OCI-LY1 (cell line): ENCODE measurements around the gene SLX4IP.

Experiments used
- H2AFZ ChIP-seq: fragments of 200-600 bp; sonication (generic), shearing (Covaris generic); 2 replicates; pipeline ENCODE4 v1.6.0; 2014; ENCODE audit warnings: antibody characterized with exemption, mild to moderate bottlenecking, low read length
- H3F3A ChIP-seq: fragments of 200-600 bp; sonication (generic), shearing (Covaris generic); 2 replicates; pipeline ENCODE4 v1.6.0; 2014; ENCODE audit warnings: mild to moderate bottlenecking, antibody characterized with exemption, low read length, moderate library complexity; ENCODE audit not compliant: insufficient read depth
- H3K27ac ChIP-seq: fragments of 200-600 bp; sonication (generic); 2 replicates; pipeline ENCODE4 v1.5.1; 2014; ENCODE audit warnings: low read length, mixed run types, mild to moderate bottlenecking, low read depth; ENCODE audit not compliant: poor library complexity, severe bottlenecking
- H3K27me3 ChIP-seq: fragments of 200-600 bp; sonication (generic); 2 replicates; pipeline ENCODE4 v1.6.0; 2014; ENCODE audit warnings: antibody characterized with exemption, mild to moderate bottlenecking, low read length, moderate library complexity; ENCODE audit not compliant: insufficient read depth
- H3K36me3 ChIP-seq: fragments of 200-600 bp; sonication (generic); 2 replicates; pipeline ENCODE4 v1.6.1; 2014; ENCODE audit warnings: mild to moderate bottlenecking, antibody characterized with exemption, low read length, moderate library complexity, mixed read lengths; ENCODE audit not compliant: insufficient read depth
- H3K4me1 ChIP-seq: fragments of 200-600 bp; sonication (generic); 2 replicates; pipeline ENCODE4 v1.5.1; 2014; ENCODE audit warnings: mild to moderate bottlenecking, low read length, moderate library complexity; ENCODE audit not compliant: insufficient read depth, severe bottlenecking
- H3K4me2 ChIP-seq: fragments of 200-600 bp; sonication (generic), shearing (Covaris generic); 2 replicates; pipeline ENCODE4 v1.6.1; 2014; ENCODE audit warnings: low read length
- H3K4me3 ChIP-seq: fragments of 200-600 bp; sonication (generic); 2 replicates; pipeline ENCODE4 v1.5.1; 2014; ENCODE audit warnings: low read length, low read depth, mild to moderate bottlenecking, mixed read lengths; ENCODE audit not compliant: poor library complexity, severe bottlenecking
- H3K79me2 ChIP-seq: fragments of 200-600 bp; shearing (Covaris generic); 2 replicates; pipeline ENCODE4 v1.6.1; 2016; ENCODE audit warnings: mixed run types, low read length, mixed read lengths; ENCODE audit not compliant: insufficient read depth
- H3K9ac ChIP-seq: fragments of 200-600 bp; sonication (generic), shearing (Covaris generic); 2 replicates; pipeline ENCODE4 v1.6.1; 2014; ENCODE audit warnings: mild to moderate bottlenecking, low read length, mixed read lengths
- H3K9me2 ChIP-seq: fragments of 200-600 bp; sonication (generic), shearing (Covaris generic); 2 replicates; pipeline ENCODE4 v1.6.1; 2014; ENCODE audit warnings: low read depth, mild to moderate bottlenecking, low read length, mixed read lengths
- H3K9me3 ChIP-seq: fragments of 200-600 bp; shearing (Covaris generic); 2 replicates; pipeline ENCODE4 v1.6.1; 2014; ENCODE audit warnings: low read length, mixed read lengths
- H4K20me1 ChIP-seq: fragments of 200-600 bp; sonication (generic), shearing (Covaris generic); 2 replicates; pipeline ENCODE4 v1.6.0; 2016; ENCODE audit warnings: mild to moderate bottlenecking, low read length; ENCODE audit not compliant: insufficient read depth
- EZH2 ChIP-seq: fragments of 200-600 bp; sonication (generic), shearing (Covaris generic); IDR thresholded peaks from 2 replicates; pipeline ENCODE4 v1.8.0; 2017; ENCODE audit warnings: borderline replicate concordance, mixed run types, mild to moderate bottlenecking, antibody characterized with exemption, low read length, moderate library complexity, mixed read lengths
- TF ChIP-seq, protein P1 (sequence below): fragments of 200-600 bp; sonication (generic), shearing (Covaris generic); IDR thresholded peaks from 2 replicates; pipeline ENCODE4 v1.5.1; 2017; ENCODE audit warnings: mild to moderate bottlenecking, antibody characterized with exemption, low read length, moderate library complexity, mixed read lengths

SLX4IP gene

DNA sequence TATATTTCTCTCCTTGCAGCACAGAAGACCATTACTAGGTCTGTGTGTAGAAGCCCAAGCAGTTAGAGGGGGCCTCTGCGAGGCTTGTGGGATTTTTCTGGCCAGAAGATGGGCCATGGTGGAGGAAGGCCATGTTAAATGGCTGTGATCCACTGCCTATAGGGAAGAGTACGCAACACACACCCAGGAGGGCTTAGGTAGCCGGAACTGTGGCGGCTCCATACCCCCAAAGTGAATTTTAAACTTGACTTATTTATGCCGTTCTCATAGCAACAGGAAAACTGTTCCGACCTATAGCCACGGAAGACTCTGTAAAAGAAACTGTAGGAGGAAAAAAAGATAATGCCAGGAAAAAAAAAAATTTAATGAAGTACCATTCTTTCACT lies 69.5 kb downstream of the SLX4IP start:
- Histone ChIP-seq H3K36me3 (no peaks in the 10 kb centered on the region), H4K20me1 (no peaks in the 10 kb centered on the region), H3K27me3 (no peaks in the 10 kb centered on the region), H3K4me3 (no peak overlapping the region), H3F3A (no peaks in the 10 kb centered on the region), H3K9me2 (no peaks in the 10 kb centered on the region), H3K4me2 (no peak overlapping the region), H2AFZ (no peak overlapping the region), H3K9me3 (no peaks in the 10 kb centered on the region), H3K79me2 (0 out of 2 replicates have a peak, but pooled peaks cover under 1% of the 10 kb centered on the region), H3K27ac (no peak overlapping the region), H3K9ac (no peak overlapping the region), H3K4me1 (no peaks in the 10 kb centered on the region)
- no peak for TF ChIP-seq EZH2
- TF ChIP-seq, protein P1, sequence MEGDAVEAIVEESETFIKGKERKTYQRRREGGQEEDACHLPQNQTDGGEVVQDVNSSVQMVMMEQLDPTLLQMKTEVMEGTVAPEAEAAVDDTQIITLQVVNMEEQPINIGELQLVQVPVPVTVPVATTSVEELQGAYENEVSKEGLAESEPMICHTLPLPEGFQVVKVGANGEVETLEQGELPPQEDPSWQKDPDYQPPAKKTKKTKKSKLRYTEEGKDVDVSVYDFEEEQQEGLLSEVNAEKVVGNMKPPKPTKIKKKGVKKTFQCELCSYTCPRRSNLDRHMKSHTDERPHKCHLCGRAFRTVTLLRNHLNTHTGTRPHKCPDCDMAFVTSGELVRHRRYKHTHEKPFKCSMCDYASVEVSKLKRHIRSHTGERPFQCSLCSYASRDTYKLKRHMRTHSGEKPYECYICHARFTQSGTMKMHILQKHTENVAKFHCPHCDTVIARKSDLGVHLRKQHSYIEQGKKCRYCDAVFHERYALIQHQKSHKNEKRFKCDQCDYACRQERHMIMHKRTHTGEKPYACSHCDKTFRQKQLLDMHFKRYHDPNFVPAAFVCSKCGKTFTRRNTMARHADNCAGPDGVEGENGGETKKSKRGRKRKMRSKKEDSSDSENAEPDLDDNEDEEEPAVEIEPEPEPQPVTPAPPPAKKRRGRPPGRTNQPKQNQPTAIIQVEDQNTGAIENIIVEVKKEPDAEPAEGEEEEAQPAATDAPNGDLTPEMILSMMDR = no peak

DNA sequence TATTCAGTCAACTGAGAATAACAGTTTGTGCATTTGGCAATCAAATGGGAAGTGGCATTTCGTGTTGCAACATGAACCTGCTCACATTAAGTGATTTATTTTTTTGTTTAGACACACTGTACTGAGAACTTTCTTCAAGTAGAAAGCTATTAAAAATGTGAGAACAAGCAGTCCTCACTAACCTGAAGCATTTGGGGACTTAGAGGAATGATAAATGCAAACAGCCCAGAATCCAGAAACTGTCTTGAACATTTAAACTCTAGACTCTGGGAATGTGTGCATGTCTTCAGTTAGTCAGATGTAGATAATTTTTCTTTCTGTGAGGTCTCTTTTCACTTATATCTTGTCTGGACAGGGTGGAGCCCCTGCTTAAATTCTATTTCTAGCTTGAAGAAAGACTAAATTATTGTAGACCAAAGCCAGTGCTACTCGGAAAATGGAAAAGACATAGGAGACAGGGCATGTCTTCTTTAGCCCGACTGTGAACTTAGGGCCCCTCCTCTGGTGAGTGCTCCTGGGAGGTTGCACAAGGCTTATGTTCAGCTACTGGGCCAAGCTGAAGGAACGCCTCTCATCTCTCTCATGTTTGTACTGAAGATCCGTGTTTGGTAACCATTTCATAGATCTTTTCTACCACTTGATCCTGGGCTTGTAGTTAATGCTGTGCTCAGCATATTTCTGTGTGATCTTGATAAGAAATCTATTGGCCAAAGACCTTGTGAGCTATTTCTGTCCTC lies 70.1 kb downstream of the SLX4IP start:
- H3K79me2 ChIP-seq = no peaks in the 10 kb centered on the region

DNA sequence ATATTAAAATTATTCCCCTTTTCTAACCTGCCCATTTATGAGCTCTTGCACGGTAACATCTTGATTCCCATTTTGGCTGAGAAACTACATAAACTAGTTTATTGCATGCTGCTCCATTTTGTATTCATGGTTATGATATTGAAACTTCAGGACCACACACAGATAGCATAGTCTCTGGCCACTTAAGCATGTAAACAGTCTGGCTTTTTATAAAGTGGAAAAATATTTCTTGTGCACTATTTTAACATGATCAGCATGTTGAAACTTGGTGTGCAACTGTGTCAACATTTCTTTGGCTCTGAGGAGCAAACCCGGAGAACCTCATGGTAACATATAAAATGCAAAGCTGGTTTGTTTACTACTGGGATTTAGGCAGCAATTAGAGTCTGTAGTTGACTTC lies 70.7 kb downstream of the SLX4IP start:
- H3K27me3 ChIP-seq = no peaks in the 10 kb centered on the region
- no peaks in the 10 kb centered on the region for H4K20me1 ChIP-seq
- H3F3A ChIP-seq = no peaks in the 10 kb centered on the region
- H3K9me2 ChIP-seq = no peaks in the 10 kb centered on the region
- no peak overlapping the region for H3K4me3 ChIP-seq
- no peaks in the 10 kb centered on the region for H3K79me2 ChIP-seq
- TF ChIP-seq, protein P1 = no peak
- TF ChIP-seq EZH2 = no peak
- H2AFZ ChIP-seq = no peak overlapping the region
- no peaks in the 10 kb centered on the region for H3K4me1 ChIP-seq
- no peak overlapping the region for H3K27ac ChIP-seq
- no peaks in the 10 kb centered on the region for H3K36me3 ChIP-seq
- H3K9me3 ChIP-seq = no peaks in the 10 kb centered on the region
- H3K9ac ChIP-seq = no peak overlapping the region
- no peak overlapping the region for H3K4me2 ChIP-seq

More for the DNA sequence above, 70.1 kb downstream of the SLX4IP start:
- Histone ChIP-seq H3K27me3 (no peaks in the 10 kb centered on the region), H2AFZ (no peak overlapping the region), H3K4me1 (no peaks in the 10 kb centered on the region), H3K4me2 (no peak overlapping the region), H3K4me3 (no peak overlapping the region), H3K9me3 (no peaks in the 10 kb centered on the region), H3K9ac (no peak overlapping the region), H4K20me1 (no peaks in the 10 kb centered on the region), H3K27ac (no peak overlapping the region), H3K9me2 (no peaks in the 10 kb centered on the region), H3F3A (no peaks in the 10 kb centered on the region), H3K36me3 (no peaks in the 10 kb centered on the region)
- TF ChIP-seq EZH2 = no peak

DNA sequence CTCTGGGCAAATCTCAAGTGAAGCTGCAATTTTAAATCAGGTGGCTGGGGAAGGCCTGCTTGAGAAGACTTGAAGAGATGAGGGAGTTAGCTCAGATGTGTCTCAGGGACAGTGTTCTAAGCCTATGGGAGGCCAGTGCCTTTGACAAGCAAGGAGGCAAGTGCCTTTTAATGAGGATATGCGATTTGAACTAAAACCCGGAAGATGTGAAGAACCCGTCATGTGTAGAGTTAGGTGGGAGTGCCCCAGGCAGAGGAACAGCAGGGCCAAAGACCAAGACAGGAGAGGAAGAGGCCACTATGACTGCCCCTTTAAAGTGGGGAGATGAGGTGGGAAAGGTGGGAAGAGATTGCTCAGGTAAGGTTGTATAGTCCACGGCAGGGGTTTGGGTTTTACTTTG lies 71.9 kb downstream of the SLX4IP start:
- H3K79me2 ChIP-seq = no peaks in the 10 kb centered on the region; the same call in 1 of the 2 replicates
- no peak overlapping the region for H3K4me3 ChIP-seq
- no peaks in the 10 kb centered on the region for H3K9me3 ChIP-seq
- no peaks in the 10 kb centered on the region for H3K36me3 ChIP-seq
- no peaks in the 10 kb centered on the region for H3K27me3 ChIP-seq
- H3K9ac ChIP-seq = no peak overlapping the region
- H3F3A ChIP-seq = no peaks in the 10 kb centered on the region
- H3K27ac ChIP-seq = no peak overlapping the region
- no peaks in the 10 kb centered on the region for H4K20me1 ChIP-seq
- TF ChIP-seq, protein P1 = no peak
- no peak for TF ChIP-seq EZH2
- no peak overlapping the region for H3K4me2 ChIP-seq
- peaks cover 12% of the 10 kb centered on the region for H3K4me1 ChIP-seq
- H2AFZ ChIP-seq = no peak overlapping the region
- no peaks in the 10 kb centered on the region for H3K9me2 ChIP-seq
